B cell (primary cell): Measurements from ENCODE around the gene RTCB.

ENCODE experiments used
- CTCF ChIP-seq: fragments of 200-600 bp; IDR thresholded peaks from one replicate; pipeline ENCODE4 v1.8.0; 2022; ENCODE audit warnings: antibody characterized with exemption, mild to moderate bottlenecking
- EZH2 ChIP-seq: IDR thresholded peaks from 2 replicates; pipeline ENCODE4 v1.6.1; 2012; ENCODE audit warnings: borderline replicate concordance, low read depth, mild to moderate bottlenecking, moderate library complexity, low read length; ENCODE audit not compliant: insufficient read depth, poor library complexity, severe bottlenecking

- no peak for TF ChIP-seq EZH2
- no peak for TF ChIP-seq CTCF
Measured at GRCh38 chr22:32413719-32414118, 1.7 kb upstream of the RTCB start.
